Endothelial cell (in vitro differentiated cells): ENCODE measurements around the gene KCMF1. TPM values are rescaled to one million over a fixed set of nuclear protein-coding genes. Genes with fewer than 3 reads are reported as not detected.

ENCODE experiments used
- DNase-seq: peaks from one replicate; pipeline ENCODE4 v3.0.0; 2021; ENCODE audit warnings: low spot score
- H3K27ac Mint-ChIP-seq: one replicate; pipeline ENCODE4 v1.8.0; 2021; ENCODE audit warnings: mixed read lengths, inconsistent platforms; ENCODE audit not compliant: unreplicated experiment
- H3K27me3 Mint-ChIP-seq: one replicate; pipeline ENCODE4 v1.8.0; 2021; ENCODE audit warnings: mild to moderate bottlenecking, moderate library complexity, mixed read lengths, inconsistent platforms; ENCODE audit not compliant: unreplicated experiment
- H3K36me3 Mint-ChIP-seq: one replicate; pipeline ENCODE4 v1.8.0; 2021; ENCODE audit warnings: mild to moderate bottlenecking, low read depth, mixed read lengths, inconsistent platforms; ENCODE audit not compliant: unreplicated experiment
- H3K4me1 Mint-ChIP-seq: one replicate; pipeline ENCODE4 v1.8.0; 2021; ENCODE audit warnings: mild to moderate bottlenecking, mixed read lengths, inconsistent platforms; ENCODE audit not compliant: unreplicated experiment
- H3K4me3 Mint-ChIP-seq: one replicate; pipeline ENCODE4 v1.8.0; 2021; ENCODE audit warnings: mild to moderate bottlenecking, mixed read lengths, inconsistent platforms; ENCODE audit not compliant: unreplicated experiment
- H3K9me3 Mint-ChIP-seq: one replicate; pipeline ENCODE4 v1.8.0; 2021; ENCODE audit warnings: mixed read lengths, inconsistent platforms; ENCODE audit not compliant: unreplicated experiment
- CTCF ChIP-seq: fragments of 200-600 bp; sonication (generic); IDR thresholded peaks from one replicate; pipeline ENCODE4 v1.5.0; 2021; ENCODE audit warnings: antibody characterized with exemption; ENCODE audit not compliant: unreplicated experiment
- total RNA-seq: library from RNA; stranded (reverse); fragmentation: NEBNext Ultra II Directional; extraction: Animal tissue kit (Norgen Biotek cat#: 25700); gene quantifications from one replicate; pipeline ENCODE4 v1.2.1, GENCODE V29; 2021; ENCODE audit not compliant: unreplicated experiment

KCMF1 gene
- total RNA-seq, 1 donor from 2014 or later: 84.6 TPM

- TF ChIP-seq CTCF: no peak
- Mint-ChIP-seq H3K4me3 (no peak overlapping the region), H3K27ac (no peak overlapping the region), H3K36me3 (no peaks in the 10 kb centered on the region), H3K4me1 (peaks cover 4% of the 10 kb centered on the region), H3K27me3 (peaks cover 8% of the 10 kb centered on the region), H3K9me3 (no peaks in the 10 kb centered on the region)
- no peak for DNase-seq
Measured at GRCh38 chr2:85062565-85062964, 91.6 kb downstream of the KCMF1 start.

- Mint-ChIP-seq H3K27ac (no peak overlapping the region), H3K9me3 (no peaks in the 10 kb centered on the region), H3K4me3 (no peak overlapping the region), H3K27me3 (peaks cover 8% of the 10 kb centered on the region), H3K36me3 (no peaks in the 10 kb centered on the region), H3K4me1 (peaks cover 2% of the 10 kb centered on the region)
- no peak for TF ChIP-seq CTCF
- DNase-seq: no peak
Measured at GRCh38 chr2:85063981-85064599, 93.1 kb downstream of the KCMF1 start.

GRCh38 chr2:85064927-85065577 is 94.1 kb downstream of the KCMF1 start:
- no peaks in the 10 kb centered on the region for H3K4me1 Mint-ChIP-seq
- no peaks in the 10 kb centered on the region for H3K9me3 Mint-ChIP-seq
- no peak for TF ChIP-seq CTCF
- H3K27ac Mint-ChIP-seq: no peak overlapping the region
- no peaks in the 10 kb centered on the region for H3K36me3 Mint-ChIP-seq
- no peak for DNase-seq
- H3K4me3 Mint-ChIP-seq: no peak overlapping the region
- peaks cover 5% of the 10 kb centered on the region for H3K27me3 Mint-ChIP-seq

GRCh38 chr2:85066006-85066740 is 95.2 kb downstream of the KCMF1 start:
- Mint-ChIP-seq H3K27me3 (peaks cover 6% of the 10 kb centered on the region), H3K4me1 (no peaks in the 10 kb centered on the region), H3K9me3 (no peaks in the 10 kb centered on the region), H3K4me3 (no peak overlapping the region), H3K36me3 (no peaks in the 10 kb centered on the region), H3K27ac (no peak overlapping the region)
- TF ChIP-seq CTCF: no peak
- no peak for DNase-seq
